Adrenal gland (tissue), 5 donors: ENCODE results near the gene MACROD2.

ENCODE experiments used
- CTCF ChIP-seq, 6 experiments: fragments of 450-650 bp in 4 of 6; fragments of 200-600 bp in 2 of 6; sonication (generic) in 1 of 6; IDR thresholded peaks; 1 replicate in 5 of 6; 2 replicates in 1 of 6; pipeline versions ENCODE4 v1.5.1 to v1.8.0; 2016 to 2021; ENCODE audit warnings: antibody characterized with exemption in 6 of 6, mild to moderate bottlenecking in 2 of 6, moderate library complexity in 1 of 6
- POLR2A ChIP-seq, 2 donors: fragments of 450-650 bp; IDR thresholded peaks; one replicate each; pipeline ENCODE4 v1.6.1; 2017; ENCODE audit warnings: antibody characterized with exemption in 2 of 2, mild to moderate bottlenecking in 2 of 2, moderate library complexity in 1 of 2
- donor health status: DM: no; HTN: no; CAD: no.

GRCh38 chr20:15928946-15929345 lies 1933.6 kb downstream of the MACROD2 start:
- TF ChIP-seq CTCF (IDR thresholded peaks at IDR 0.05) (no peak), POLR2A (IDR thresholded peaks at IDR 0.05) (no peak)
